Heart left ventricle (tissue), 13 donors: ENCODE results near the gene LY86.

Source experiments
- POLR2A ChIP-seq, 2 donors: fragments of 450-650 bp; IDR thresholded peaks; one replicate each; pipeline ENCODE4 v1.6.1; 2017; ENCODE audit warnings: antibody characterized with exemption in 2 of 2, mild to moderate bottlenecking in 2 of 2, moderate library complexity in 2 of 2
- TF ChIP-seq, protein P1 (sequence below), 12 donors: fragments of 200-600 bp; sonication (generic) in 4 of 12; IDR thresholded peaks; one replicate each; pipeline versions ENCODE4 v1.5.0 to v1.8.0; 2018 to 2022; ENCODE audit warnings: antibody characterized with exemption in 12 of 12, mild to moderate bottlenecking in 5 of 12
- donor health status: ischemic (EF 13 %, LVEDD 7.1; RV severe dilation, severe dysfunction).
- donor health status: DM: no; HTN: yes; CAD: no.
- donor health status: DM: no; HTN: no; CAD: no.
- donor health status: ischemic (EF 25% LVEDD 6.9; RV normal size, moderate dysfunction).
- donor health status: ischemic (EF 25% LVEDD 5.7; RV mildly dilated, moderate dysfunction).
- donor health status: ischemic (EF 35%, LVEDD 5.7; RV mildly dilated, moderate dysfunction).
- donor health status: nonischemic (EF 11% LVEDD 7.7; RV severe dilation, severe dysfunction).
- donor health status: DM: yes; HTN: yes; CAD: no.
- donor health status: PGD.
- donor health status: ischemic (EF 29% LVEDD 5.4; RV normal size, mild dysfunction).
- donor health status: nonischemic (EF 23%, LVEDD 6.1; RV moderate dilation, normal function).

DNA sequence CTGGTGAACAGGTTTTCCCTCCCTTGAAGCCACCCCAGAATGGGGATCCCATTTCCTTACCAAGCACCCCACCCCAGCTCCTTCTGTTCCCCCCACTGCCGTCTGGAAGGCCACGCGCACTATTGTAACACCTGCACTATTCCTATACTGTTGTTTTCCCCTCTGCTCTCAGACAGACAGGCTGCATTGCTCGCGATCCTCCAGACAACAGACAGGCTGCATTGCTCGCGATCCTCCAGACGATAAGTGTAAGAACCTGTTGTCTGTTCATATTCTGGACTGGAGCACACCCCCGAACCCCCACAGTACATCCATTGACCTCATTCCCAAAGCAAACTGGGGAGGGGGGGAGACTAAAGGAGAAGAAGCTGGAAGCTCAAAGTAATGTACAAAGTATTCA, 72.7 kb downstream of the LY86 start:
- TF ChIP-seq POLR2A (IDR thresholded peaks at IDR 0.05): no peak
- TF ChIP-seq, protein P1, sequence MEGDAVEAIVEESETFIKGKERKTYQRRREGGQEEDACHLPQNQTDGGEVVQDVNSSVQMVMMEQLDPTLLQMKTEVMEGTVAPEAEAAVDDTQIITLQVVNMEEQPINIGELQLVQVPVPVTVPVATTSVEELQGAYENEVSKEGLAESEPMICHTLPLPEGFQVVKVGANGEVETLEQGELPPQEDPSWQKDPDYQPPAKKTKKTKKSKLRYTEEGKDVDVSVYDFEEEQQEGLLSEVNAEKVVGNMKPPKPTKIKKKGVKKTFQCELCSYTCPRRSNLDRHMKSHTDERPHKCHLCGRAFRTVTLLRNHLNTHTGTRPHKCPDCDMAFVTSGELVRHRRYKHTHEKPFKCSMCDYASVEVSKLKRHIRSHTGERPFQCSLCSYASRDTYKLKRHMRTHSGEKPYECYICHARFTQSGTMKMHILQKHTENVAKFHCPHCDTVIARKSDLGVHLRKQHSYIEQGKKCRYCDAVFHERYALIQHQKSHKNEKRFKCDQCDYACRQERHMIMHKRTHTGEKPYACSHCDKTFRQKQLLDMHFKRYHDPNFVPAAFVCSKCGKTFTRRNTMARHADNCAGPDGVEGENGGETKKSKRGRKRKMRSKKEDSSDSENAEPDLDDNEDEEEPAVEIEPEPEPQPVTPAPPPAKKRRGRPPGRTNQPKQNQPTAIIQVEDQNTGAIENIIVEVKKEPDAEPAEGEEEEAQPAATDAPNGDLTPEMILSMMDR (IDR thresholded peaks at IDR 0.05): no peak
